Fibroblast of the aortic adventitia (primary cell): Measurements from ENCODE around the gene FAM234A. TPM values are rescaled to one million over a fixed set of nuclear protein-coding genes. Genes with fewer than 3 reads are reported as not detected.

ENCODE experiments used
- DNase-seq: peaks from one replicate; pipeline ENCODE4 v3.0.0-alpha.2; 2010; ENCODE audit warnings: low read depth
- H3K4me3 ChIP-seq: 2 replicates; pipeline ENCODE4 v1.5.1; 2011; ENCODE audit warnings: low read depth, mild to moderate bottlenecking, control low read depth, low read length, moderate library complexity
- total RNA-seq: library from RNA; depleted of rRNA; stranded (reverse); fragments of >200 nt; gene quantifications from 2 replicates; pipeline ENCODE4 v1.2.3, GENCODE V29; 2012; ENCODE audit warnings: low replicate concordance
- TF ChIP-seq, protein P1 (sequence below): IDR thresholded peaks from 2 replicates; pipeline ENCODE4 v1.5.1; 2011; ENCODE audit warnings: mild to moderate bottlenecking, low read length, control low read depth, inconsistent platforms; ENCODE audit not compliant: insufficient read depth

FAM234A gene
- total RNA-seq, 1 donor: 72.0 TPM

DNA sequence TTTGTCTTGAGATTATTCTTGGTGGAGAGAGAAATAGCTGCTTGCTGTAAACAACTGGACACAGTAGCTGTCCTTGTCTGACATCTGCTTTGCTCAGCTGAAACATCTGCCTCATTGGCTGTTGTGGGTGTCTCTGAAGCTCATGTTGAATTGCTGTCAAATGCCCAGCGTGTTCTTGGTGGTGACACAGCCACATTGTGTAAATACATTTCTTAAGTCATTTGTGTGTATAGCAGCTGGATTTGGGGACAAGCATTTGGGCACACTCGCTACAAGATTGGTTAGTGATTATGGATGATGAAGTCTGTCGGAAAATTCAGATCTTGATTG, 5.3 kb downstream of the FAM234A start:
- no peak overlapping the region for H3K4me3 ChIP-seq
- TF ChIP-seq, protein P1, sequence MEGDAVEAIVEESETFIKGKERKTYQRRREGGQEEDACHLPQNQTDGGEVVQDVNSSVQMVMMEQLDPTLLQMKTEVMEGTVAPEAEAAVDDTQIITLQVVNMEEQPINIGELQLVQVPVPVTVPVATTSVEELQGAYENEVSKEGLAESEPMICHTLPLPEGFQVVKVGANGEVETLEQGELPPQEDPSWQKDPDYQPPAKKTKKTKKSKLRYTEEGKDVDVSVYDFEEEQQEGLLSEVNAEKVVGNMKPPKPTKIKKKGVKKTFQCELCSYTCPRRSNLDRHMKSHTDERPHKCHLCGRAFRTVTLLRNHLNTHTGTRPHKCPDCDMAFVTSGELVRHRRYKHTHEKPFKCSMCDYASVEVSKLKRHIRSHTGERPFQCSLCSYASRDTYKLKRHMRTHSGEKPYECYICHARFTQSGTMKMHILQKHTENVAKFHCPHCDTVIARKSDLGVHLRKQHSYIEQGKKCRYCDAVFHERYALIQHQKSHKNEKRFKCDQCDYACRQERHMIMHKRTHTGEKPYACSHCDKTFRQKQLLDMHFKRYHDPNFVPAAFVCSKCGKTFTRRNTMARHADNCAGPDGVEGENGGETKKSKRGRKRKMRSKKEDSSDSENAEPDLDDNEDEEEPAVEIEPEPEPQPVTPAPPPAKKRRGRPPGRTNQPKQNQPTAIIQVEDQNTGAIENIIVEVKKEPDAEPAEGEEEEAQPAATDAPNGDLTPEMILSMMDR: no peak
- no peak for DNase-seq

DNA sequence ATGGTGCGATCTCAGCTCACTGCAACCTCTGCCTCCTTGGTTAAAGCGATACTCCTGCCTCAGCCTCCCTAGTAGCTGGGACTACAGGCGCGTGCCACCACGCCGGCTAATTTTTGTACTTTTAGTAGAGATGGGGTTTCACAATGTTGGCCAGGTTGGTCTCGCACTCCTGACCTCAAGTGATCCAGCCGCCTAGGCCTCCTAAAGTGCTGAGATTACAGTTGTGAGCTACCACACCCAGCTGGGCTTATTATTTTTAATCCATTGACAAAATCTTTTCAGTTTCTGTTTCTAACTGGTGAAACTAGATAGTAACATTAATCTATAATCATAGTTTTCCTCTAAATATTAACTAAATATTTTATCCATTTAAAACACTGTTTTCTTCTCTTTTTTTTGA, 5.9 kb downstream of the FAM234A start:
- TF ChIP-seq, protein P1: no peak
- DNase-seq: no peak
- no peak overlapping the region for H3K4me3 ChIP-seq

DNA sequence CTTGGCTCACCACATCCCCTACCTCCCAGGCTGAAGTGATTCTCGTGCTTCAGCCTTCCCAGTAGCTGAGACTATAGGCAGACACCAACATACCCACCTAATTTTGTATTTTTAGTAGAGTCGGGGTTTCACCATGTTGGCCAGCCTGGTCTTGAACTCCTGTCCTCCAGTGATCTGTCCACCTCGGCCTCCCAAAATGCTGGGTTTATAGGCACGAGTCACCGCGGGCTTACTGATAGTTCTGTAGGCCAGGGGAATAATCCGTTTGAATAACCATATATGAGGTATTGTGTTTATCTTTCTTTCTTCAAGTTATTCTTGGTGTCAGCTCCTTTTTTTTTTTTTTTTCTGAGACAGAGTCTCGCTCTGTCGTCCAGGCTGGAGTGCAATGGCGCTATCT, 7.7 kb downstream of the FAM234A start:
- no peak for DNase-seq
- TF ChIP-seq, protein P1: no peak
- no peak overlapping the region for H3K4me3 ChIP-seq

DNA sequence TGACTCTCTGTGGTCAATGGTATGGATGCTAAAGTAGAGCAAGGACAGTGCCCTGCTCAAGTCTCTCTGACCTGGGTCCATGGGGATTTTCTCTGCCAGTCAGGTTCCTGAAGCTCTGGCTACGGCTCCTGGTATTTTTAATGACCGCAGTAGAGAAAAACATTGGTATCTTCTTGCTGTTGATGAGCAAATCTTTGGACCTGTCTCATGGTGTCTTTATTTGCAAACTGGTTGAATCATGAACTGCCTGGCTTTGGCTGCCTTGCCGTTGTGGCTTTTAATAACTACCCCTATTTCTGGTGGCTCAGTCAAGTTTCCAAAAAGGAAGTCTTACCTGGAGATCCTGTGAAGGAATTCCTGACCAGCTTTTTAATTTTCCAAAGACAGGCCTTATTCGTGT, 8.7 kb downstream of the FAM234A start:
- DNase-seq: no peak
- no peak overlapping the region for H3K4me3 ChIP-seq
- TF ChIP-seq, protein P1: no peak

DNA sequence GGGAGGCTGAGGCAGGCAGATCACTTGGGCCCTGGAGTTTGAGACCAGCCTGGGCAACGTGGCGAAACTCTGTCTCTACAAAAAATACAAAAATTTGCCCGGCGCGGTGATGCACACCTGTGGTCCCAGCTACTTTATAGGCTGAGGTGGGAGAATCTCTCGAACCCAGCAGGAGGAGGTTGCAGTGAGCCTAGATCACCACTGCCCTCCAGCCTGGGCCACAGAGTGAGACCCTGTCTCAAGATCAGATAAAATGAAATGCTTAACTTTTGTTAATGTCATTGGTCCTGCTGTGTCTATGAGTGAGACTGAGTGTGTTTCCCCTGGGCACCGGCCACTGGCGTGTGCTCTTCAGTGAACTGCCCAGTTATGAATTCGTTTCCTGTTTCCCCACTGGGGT, 10.5 kb downstream of the FAM234A start:
- TF ChIP-seq, protein P1: no peak
- no peak overlapping the region for H3K4me3 ChIP-seq
- DNase-seq: no peak

DNA sequence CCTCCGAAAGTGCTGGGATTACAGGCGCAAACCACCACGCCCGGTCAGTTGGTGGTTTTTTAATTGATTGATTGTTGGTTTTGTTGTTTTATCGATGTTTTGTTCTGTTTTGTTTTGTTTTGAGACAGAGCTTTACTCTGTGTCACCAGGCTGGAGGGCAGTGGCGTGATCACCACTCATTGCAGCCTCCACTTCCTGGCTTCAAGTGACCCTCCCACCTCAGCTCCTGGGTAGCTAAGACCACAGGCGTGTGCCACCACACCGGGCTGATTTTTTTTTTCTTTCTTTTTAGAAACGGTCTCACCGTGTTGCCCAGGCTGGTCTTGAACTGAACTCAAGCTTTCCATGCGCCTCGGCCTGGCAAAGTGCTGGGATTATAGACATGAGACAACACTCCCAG, 12.4 kb downstream of the FAM234A start:
- no peak overlapping the region for H3K4me3 ChIP-seq
- no peak for DNase-seq
- TF ChIP-seq, protein P1: no peak

DNA sequence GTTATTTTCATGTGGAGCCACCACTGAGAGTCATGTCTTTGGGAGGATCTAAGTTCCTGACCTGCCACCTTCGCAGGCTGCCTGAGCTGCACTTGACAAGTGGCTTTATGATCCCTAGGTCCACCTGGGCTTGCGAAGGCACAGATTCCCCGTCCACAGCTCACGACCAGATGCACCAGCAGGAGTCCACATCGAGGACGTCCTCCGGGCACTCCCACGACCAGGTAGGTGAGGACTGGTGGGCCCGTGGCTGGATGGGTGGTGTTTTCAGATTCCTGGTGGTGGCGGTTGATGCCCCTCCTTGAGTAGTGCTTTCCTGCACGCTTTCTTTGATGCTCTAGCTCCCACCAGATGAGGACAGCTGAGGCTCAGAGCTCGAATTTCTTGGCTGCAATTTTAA, 14.8 kb downstream of the FAM234A start:
- no peak overlapping the region for H3K4me3 ChIP-seq
- TF ChIP-seq, protein P1: no peak

More for the DNA sequence above, 14.8 kb downstream of the FAM234A start:
- no peak for DNase-seq
